HepG2 (cell line): ENCODE data around the gene TRAF4. TPM values are rescaled to one million over a fixed set of nuclear protein-coding genes. Genes with fewer than 3 reads are reported as not detected.
A peak's percentile ranks its signal among the peaks of the same experiment; 100 is the strongest.

Experiments used
- MTA1 ChIP-seq: sonication (generic); formaldehyde crosslinking; IDR thresholded peaks from 2 replicates; pipeline ENCODE4 v1.4.0; 2020; ENCODE audit warnings: missing genetic modification reagents, mild to moderate bottlenecking, borderline replicate concordance
- RBM22 ChIP-seq: fragments of 200-400 bp; formaldehyde crosslinking; optimal IDR thresholded peaks from 2 replicates; pipeline ENCODE3; 2017; ENCODE audit warnings: mild to moderate bottlenecking, low read length, moderate library complexity
- RNF2 ChIP-seq: fragments of 450-650 bp; conservative IDR thresholded peaks from 2 replicates; pipeline ENCODE4 v1.6.1; 2016; ENCODE audit warnings: low read depth
- ZBTB38 ChIP-seq: sonication (generic); formaldehyde crosslinking; IDR thresholded peaks from 2 replicates; pipeline ENCODE4 v1.5.1; 2020; ENCODE audit warnings: mild to moderate bottlenecking, missing genetic modification reagents
- ZNF12 ChIP-seq: sonication (generic); formaldehyde crosslinking; IDR thresholded peaks from 2 replicates; pipeline ENCODE4 v1.5.0; 2020; ENCODE audit warnings: missing genetic modification reagents
- ZNF546 ChIP-seq: sonication (generic); formaldehyde crosslinking; conservative IDR thresholded peaks from 2 replicates; pipeline ENCODE4 v1.8.1; 2023; ENCODE audit warnings: mild to moderate bottlenecking, missing genetic modification reagents
- ZNF746 ChIP-seq: sonication (generic); formaldehyde crosslinking; IDR thresholded peaks from 2 replicates; pipeline ENCODE4 v1.8.0; 2022; ENCODE audit warnings: mild to moderate bottlenecking, missing genetic modification reagents
- ZSCAN22 ChIP-seq: sonication (generic); formaldehyde crosslinking; IDR thresholded peaks from 2 replicates; pipeline ENCODE4 v1.4.0; 2020; ENCODE audit warnings: mild to moderate bottlenecking, missing genetic modification reagents
- polyA plus RNA-seq, 8 experiments: library from polyadenylated mRNA; depleted of rRNA in 3 of 8; stranded (reverse) in 7 of 8; unstranded in 1 of 8; fragments of >200 nt; fragmentation: Illumina TruSeq in 4 of 8; extraction: Trizol in 4 of 8; gene quantifications; 2 replicates each; pipeline versions ENCODE4 v1.2.1 to v1.2.3, GENCODE V29; 2011 to 2016; ENCODE audit warnings: low read depth in 4 of 8, missing spikeins in 1 of 8, mixed read lengths in 1 of 8; ENCODE audit not compliant: insufficient read depth in 1 of 8
- total RNA-seq, 5 experiments: library from RNA; depleted of rRNA; stranded (reverse); fragments of >200 nt; fragmentation: Illumina TruSeq; extraction: Trizol; gene quantifications; 2 replicates each; pipeline ENCODE4 v1.2.3, GENCODE V29; 2016; ENCODE audit warnings: low read depth in 1 of 5
- TF ChIP-seq, protein P1 (sequence below): sonication (generic); formaldehyde crosslinking; IDR thresholded peaks from 2 replicates; pipeline ENCODE4 v1.9.0; 2021; ENCODE audit warnings: mild to moderate bottlenecking, missing genetic modification reagents
- TF ChIP-seq, protein P2 (sequence below): IDR thresholded peaks from 2 replicates; pipeline ENCODE4 v1.6.1; 2016; ENCODE audit warnings: missing compliant biosample characterization, missing genetic modification reagents, borderline replicate concordance
- TF ChIP-seq, protein P3 (sequence below): fragments of 450-650 bp; IDR thresholded peaks from 2 replicates; pipeline ENCODE4 v1.6.1; 2016
- TF ChIP-seq, protein P4 (sequence below): sonication (generic); formaldehyde crosslinking; IDR thresholded peaks from 2 replicates; pipeline ENCODE4 v1.5.0; 2020; ENCODE audit warnings: missing genetic modification reagents
- TF ChIP-seq, protein P5 (sequence below): IDR thresholded peaks from 2 replicates; pipeline ENCODE4 v1.6.1; 2016; ENCODE audit warnings: missing genetic modification reagents, missing compliant biosample characterization
- TF ChIP-seq, protein P6 (sequence below): sonication (generic); formaldehyde crosslinking; IDR thresholded peaks from 2 replicates; pipeline ENCODE4 v1.8.1; 2023; ENCODE audit warnings: missing genetic modification reagents, inconsistent platforms, borderline replicate concordance
- TF ChIP-seq, protein P7 (sequence below): sonication (generic); formaldehyde crosslinking; IDR thresholded peaks from 2 replicates; pipeline ENCODE4 v1.5.0; 2020; ENCODE audit warnings: missing genetic modification reagents

TRAF4 gene
- total and polyA plus RNA-seq, 2 of the 13 experiments (the other 11 are each of a cell fraction or from before 2014, with no cell fraction given), result 86.0 to 89.9 TPM

DNA sequence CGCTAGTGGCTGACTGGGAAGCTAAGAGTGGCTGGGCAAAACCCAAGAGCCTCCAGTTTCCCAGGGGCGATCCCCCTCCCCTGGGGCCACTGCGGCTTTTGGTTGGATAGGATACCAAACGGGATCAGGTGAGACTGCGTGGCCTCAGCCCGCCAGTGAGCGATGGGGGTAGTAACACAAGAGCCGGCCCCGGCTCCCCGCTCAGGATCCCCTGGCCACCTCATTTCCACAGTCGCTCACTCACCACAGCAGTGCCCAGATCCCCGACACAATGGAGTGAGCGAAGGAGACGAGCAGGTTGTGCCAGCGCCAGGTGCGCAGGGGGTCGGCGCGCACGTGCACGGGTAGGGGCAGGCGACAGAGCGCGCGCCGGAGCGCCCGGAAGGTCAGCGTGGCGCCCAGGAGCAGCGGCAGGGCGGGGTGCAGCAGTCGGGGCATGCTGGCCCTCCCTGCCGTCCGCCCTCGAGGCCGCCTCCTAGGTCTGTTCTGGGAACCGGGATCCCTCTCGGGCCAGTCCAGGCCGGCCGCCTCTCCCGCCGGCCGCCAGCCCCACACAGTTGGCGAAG lies 18.1 kb upstream of the TRAF4 start (continued):
- TF ChIP-seq, protein P1, sequence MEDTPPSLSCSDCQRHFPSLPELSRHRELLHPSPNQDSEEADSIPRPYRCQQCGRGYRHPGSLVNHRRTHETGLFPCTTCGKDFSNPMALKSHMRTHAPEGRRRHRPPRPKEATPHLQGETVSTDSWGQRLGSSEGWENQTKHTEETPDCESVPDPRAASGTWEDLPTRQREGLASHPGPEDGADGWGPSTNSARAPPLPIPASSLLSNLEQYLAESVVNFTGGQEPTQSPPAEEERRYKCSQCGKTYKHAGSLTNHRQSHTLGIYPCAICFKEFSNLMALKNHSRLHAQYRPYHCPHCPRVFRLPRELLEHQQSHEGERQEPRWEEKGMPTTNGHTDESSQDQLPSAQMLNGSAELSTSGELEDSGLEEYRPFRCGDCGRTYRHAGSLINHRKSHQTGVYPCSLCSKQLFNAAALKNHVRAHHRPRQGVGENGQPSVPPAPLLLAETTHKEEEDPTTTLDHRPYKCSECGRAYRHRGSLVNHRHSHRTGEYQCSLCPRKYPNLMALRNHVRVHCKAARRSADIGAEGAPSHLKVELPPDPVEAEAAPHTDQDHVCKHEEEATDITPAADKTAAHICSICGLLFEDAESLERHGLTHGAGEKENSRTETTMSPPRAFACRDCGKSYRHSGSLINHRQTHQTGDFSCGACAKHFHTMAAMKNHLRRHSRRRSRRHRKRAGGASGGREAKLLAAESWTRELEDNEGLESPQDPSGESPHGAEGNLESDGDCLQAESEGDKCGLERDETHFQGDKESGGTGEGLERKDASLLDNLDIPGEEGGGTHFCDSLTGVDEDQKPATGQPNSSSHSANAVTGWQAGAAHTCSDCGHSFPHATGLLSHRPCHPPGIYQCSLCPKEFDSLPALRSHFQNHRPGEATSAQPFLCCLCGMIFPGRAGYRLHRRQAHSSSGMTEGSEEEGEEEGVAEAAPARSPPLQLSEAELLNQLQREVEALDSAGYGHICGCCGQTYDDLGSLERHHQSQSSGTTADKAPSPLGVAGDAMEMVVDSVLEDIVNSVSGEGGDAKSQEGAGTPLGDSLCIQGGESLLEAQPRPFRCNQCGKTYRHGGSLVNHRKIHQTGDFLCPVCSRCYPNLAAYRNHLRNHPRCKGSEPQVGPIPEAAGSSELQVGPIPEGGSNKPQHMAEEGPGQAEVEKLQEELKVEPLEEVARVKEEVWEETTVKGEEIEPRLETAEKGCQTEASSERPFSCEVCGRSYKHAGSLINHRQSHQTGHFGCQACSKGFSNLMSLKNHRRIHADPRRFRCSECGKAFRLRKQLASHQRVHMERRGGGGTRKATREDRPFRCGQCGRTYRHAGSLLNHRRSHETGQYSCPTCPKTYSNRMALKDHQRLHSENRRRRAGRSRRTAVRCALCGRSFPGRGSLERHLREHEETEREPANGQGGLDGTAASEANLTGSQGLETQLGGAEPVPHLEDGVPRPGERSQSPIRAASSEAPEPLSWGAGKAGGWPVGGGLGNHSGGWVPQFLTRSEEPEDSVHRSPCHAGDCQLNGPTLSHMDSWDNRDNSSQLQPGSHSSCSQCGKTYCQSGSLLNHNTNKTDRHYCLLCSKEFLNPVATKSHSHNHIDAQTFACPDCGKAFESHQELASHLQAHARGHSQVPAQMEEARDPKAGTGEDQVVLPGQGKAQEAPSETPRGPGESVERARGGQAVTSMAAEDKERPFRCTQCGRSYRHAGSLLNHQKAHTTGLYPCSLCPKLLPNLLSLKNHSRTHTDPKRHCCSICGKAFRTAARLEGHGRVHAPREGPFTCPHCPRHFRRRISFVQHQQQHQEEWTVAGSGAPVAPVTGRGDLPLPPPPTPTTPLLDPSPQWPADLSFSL (CRISPR knock-in tag), result no peak
- TF ChIP-seq ZBTB38 (peak; percentile 46; the same call in 1 of the 2 replicates), ZNF746 (CRISPR knock-in tag) (peak; percentile 14; the same call in 1 of the 2 replicates), ZNF12 (no peak), RBM22 (peak; percentile 92), MTA1 (CRISPR knock-in tag) (0 out of 2 replicates have a peak, but pooled peaks have one; percentile 33), RNF2 (peak; percentile 48; the same call in 1 of the 2 replicates), ZSCAN22 (peak; percentile 71; the same call in 1 of the 2 replicates), ZNF546 (no peak)
- TF ChIP-seq, protein P2, sequence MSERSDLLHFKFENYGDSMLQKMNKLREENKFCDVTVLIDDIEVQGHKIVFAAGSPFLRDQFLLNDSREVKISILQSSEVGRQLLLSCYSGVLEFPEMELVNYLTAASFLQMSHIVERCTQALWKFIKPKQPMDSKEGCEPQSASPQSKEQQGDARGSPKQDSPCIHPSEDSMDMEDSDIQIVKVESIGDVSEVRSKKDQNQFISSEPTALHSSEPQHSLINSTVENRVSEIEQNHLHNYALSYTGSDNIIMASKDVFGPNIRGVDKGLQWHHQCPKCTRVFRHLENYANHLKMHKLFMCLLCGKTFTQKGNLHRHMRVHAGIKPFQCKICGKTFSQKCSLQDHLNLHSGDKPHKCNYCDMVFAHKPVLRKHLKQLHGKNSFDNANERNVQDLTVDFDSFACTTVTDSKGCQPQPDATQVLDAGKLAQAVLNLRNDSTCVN (CRISPR knock-in tag), result no peak; the same call in 1 of the 2 replicates
- TF ChIP-seq, protein P3, sequence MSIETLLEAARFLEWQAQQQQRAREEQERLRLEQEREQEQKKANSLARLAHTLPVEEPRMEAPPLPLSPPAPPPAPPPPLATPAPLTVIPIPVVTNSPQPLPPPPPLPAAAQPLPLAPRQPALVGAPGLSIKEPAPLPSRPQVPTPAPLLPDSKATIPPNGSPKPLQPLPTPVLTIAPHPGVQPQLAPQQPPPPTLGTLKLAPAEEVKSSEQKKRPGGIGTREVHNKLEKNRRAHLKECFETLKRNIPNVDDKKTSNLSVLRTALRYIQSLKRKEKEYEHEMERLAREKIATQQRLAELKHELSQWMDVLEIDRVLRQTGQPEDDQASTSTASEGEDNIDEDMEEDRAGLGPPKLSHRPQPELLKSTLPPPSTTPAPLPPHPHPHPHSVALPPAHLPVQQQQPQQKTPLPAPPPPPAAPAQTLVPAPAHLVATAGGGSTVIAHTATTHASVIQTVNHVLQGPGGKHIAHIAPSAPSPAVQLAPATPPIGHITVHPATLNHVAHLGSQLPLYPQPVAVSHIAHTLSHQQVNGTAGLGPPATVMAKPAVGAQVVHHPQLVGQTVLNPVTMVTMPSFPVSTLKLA, result peak; percentile 42; the same call in 1 of the 2 replicates
- TF ChIP-seq, protein P4, sequence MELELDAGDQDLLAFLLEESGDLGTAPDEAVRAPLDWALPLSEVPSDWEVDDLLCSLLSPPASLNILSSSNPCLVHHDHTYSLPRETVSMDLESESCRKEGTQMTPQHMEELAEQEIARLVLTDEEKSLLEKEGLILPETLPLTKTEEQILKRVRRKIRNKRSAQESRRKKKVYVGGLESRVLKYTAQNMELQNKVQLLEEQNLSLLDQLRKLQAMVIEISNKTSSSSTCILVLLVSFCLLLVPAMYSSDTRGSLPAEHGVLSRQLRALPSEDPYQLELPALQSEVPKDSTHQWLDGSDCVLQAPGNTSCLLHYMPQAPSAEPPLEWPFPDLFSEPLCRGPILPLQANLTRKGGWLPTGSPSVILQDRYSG (CRISPR knock-in tag), result peak; percentile 41; the same call in 1 of the 2 replicates
- TF ChIP-seq, protein P5, sequence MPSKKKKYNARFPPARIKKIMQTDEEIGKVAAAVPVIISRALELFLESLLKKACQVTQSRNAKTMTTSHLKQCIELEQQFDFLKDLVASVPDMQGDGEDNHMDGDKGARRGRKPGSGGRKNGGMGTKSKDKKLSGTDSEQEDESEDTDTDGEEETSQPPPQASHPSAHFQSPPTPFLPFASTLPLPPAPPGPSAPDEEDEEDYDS (CRISPR knock-in tag), result no peak; the same call in 1 of the 2 replicates
- TF ChIP-seq, protein P6, sequence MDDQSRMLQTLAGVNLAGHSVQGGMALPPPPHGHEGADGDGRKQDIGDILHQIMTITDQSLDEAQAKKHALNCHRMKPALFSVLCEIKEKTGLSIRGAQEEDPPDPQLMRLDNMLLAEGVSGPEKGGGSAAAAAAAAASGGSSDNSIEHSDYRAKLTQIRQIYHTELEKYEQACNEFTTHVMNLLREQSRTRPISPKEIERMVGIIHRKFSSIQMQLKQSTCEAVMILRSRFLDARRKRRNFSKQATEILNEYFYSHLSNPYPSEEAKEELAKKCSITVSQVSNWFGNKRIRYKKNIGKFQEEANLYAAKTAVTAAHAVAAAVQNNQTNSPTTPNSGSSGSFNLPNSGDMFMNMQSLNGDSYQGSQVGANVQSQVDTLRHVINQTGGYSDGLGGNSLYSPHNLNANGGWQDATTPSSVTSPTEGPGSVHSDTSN, result 0 out of 2 replicates have a peak, but pooled peaks have one; percentile 15
- TF ChIP-seq, protein P7, sequence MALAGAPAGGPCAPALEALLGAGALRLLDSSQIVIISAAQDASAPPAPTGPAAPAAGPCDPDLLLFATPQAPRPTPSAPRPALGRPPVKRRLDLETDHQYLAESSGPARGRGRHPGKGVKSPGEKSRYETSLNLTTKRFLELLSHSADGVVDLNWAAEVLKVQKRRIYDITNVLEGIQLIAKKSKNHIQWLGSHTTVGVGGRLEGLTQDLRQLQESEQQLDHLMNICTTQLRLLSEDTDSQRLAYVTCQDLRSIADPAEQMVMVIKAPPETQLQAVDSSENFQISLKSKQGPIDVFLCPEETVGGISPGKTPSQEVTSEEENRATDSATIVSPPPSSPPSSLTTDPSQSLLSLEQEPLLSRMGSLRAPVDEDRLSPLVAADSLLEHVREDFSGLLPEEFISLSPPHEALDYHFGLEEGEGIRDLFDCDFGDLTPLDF, result peak; percentile 22; the same call in 1 of the 2 replicates
